Panc1 (cell line): ENCODE results near the gene EBLN2.
A peak's percentile ranks its signal among the peaks of the same experiment; 100 is the strongest.

Experiments used
- TCF7L2 ChIP-seq: IDR thresholded peaks from 2 replicates; pipeline ENCODE4 v1.6.1; 2011; ENCODE audit warnings: mild to moderate bottlenecking, low read depth, low read length, inconsistent platforms
- TF ChIP-seq, protein P1 (sequence below): fragments of 450-650 bp; IDR thresholded peaks from 2 replicates; pipeline ENCODE4 v1.5.1; 2017; ENCODE audit warnings: mild to moderate bottlenecking

DNA sequence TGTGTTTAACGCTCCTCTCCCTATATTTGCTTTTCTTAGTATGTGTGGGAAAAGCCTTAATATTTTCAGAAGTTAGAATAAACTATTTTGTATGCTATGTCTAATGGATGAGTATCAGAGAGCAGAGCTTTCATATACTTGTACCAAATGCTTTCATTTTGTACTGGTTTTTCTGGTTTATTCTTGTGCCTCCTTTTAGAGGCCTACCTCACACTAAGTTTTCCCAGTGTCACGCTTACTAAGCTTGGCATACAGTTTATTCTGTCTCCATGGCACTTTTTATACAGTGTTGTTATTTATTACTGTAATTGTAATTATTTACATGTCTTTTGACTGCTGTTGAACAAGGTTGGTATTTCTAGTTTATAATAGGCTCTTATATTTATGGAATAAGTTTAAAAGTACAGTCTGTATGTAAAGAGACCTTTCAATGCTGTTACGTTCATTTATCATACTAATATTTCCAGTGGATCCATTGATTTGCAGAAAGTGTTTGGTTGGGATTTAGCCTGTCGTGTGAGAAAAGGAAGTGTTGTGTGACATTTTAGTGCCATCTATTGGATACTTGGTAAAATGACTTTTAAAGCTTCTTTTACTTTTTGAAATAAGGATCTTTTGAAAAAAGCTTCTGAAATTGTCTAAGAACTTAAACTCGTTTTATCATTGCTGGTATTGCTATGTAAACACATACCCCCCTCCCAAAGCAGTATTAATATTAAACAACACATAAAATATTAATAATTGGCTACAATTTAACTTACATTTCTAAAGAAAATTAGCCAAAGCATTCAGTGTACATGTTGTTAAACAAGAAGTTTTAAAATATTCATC is 5.2 kb upstream of the EBLN2 start:
- TF ChIP-seq, protein P1, sequence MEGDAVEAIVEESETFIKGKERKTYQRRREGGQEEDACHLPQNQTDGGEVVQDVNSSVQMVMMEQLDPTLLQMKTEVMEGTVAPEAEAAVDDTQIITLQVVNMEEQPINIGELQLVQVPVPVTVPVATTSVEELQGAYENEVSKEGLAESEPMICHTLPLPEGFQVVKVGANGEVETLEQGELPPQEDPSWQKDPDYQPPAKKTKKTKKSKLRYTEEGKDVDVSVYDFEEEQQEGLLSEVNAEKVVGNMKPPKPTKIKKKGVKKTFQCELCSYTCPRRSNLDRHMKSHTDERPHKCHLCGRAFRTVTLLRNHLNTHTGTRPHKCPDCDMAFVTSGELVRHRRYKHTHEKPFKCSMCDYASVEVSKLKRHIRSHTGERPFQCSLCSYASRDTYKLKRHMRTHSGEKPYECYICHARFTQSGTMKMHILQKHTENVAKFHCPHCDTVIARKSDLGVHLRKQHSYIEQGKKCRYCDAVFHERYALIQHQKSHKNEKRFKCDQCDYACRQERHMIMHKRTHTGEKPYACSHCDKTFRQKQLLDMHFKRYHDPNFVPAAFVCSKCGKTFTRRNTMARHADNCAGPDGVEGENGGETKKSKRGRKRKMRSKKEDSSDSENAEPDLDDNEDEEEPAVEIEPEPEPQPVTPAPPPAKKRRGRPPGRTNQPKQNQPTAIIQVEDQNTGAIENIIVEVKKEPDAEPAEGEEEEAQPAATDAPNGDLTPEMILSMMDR, result peak; percentile 53; the same call in 1 of the 2 replicates
- TF ChIP-seq TCF7L2, result no peak
